Measurements from ENCODE around the gene TAS1R2.

Gene TAS1R2

DNA sequence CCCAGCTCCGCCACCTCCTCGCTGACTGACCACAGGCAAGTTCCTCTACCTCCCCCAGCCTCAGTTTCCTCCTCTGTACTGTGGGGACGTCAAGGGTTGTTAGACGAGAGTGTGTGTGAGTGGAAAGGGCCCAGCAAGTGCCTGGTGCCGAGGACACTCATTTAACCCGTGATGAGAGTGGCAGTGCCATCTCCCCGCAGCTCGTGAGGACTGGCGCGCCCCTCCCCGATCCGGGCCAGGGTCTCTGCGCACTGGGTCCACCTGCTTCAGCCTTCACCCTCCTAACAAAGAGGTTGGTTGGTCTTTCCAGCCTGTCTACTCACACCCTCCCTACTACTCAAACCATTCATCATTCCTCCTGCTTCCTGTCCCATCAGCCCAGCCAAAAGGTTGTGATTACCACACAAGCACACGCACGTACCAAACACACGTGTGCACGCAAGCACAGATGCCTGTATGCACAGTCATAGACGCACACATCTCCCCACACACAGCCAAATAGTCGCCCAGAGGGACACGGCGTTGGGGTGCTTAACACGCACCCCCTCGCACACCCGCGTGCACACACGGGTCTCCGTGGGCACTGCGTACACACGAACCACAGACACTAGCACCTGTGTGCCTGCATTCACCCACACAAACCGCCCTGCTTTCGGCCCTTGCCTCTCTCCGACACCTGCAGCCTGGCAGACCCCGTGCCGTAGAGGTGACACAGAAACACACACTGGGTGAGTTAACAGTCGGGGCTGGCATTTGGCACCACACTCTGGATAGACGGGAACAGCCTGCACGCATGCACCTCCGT is 39.3 kb downstream of the TAS1R2 start:
- DNase-seq (ENCODE audit: low spot score): no peak

DNA sequence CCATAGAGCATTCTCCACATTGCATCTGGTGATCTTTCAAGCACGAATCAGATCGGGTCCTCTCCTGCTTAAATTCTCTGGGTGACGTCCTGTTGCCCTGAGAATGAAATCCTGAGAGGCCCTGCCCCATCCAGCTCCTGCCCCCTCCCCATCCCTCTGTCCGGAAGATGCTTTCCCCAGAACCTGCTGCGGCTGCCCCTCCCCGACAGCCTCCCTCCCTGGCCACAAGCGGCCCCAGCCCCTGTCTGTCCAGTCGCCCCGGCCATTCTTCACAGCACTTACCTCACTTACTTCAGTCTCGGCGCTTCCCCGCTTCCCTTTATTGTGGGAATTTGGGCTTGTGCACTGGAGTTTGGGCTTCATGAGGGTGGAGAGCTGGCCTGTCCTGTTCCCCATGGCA is 40.3 kb downstream of the TAS1R2 start:
- DNase-seq (ENCODE audit: low spot score): no peak

DNA sequence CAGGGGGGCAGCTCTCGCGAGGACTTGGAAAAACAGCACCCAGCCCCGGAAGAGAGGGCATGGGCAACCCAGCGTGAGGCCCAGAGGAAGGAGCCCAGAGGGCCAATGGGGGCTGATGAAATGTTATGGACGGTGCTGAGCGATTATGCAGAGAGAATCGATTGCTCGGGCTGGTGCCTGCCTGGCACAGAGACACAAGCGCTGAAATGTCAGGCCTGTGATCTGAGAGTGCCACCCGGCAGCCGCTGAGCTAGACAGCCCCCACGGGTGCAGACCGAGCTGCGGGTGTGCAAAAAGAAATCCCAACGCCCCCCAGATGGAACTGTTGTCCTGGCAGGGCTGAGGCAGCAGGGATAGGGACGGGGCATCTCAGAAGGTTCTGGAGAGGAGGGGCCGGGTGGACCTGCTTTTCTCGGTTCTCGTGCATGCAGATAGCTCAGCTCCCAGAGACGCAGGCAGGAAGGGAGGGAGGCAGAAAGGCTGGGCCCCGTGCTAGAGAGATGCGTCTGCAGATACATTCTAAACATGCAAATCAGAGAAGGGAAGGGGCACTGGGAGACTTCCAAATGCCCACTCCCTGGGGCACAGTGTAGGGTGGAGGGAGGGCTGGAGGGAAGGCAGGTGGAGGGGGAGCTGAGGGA is 41.5 kb downstream of the TAS1R2 start:
- DNase-seq (ENCODE audit: low spot score): no peak

DNA sequence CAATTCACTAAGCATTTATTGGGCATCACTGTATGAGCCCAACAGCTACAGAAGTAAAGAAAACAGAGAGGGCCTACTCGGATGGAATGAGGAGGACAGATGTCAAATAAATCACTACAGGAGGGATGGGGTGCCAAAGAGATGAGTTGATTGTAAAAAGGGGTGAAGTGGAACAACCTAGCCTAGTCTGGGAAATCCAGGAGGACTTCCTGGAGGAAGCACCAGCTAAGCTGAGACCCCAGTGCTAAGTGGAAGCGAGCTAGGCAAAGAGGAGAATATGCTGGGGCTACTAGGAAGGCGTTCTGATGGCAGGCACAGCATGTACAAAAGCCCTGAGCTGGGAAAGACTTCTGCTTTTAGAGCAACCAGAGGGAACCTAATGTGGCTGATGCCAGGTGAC is 42.1 kb downstream of the TAS1R2 start:
- no peak for DNase-seq (ENCODE audit: low spot score)

DNA sequence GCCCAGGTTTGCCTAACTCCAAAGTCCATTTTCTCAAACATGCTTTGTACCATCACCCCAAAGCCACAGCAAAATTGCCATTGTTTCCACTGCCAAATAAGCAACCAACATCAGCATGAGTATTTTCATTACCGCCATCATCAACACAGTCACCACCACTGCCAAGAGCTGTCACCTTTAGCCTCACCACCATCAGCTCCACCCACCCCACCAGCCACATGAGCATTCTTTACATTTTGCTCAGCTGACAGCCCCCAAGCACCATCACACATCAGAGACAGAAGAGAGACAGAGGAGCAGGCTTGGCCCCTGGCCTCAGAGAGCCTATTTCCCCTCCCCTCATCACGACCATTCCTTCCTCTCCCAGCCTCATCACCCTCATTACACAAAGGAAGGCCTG is 42.7 kb downstream of the TAS1R2 start:
- no peak for DNase-seq (ENCODE audit: low spot score)

DNA sequence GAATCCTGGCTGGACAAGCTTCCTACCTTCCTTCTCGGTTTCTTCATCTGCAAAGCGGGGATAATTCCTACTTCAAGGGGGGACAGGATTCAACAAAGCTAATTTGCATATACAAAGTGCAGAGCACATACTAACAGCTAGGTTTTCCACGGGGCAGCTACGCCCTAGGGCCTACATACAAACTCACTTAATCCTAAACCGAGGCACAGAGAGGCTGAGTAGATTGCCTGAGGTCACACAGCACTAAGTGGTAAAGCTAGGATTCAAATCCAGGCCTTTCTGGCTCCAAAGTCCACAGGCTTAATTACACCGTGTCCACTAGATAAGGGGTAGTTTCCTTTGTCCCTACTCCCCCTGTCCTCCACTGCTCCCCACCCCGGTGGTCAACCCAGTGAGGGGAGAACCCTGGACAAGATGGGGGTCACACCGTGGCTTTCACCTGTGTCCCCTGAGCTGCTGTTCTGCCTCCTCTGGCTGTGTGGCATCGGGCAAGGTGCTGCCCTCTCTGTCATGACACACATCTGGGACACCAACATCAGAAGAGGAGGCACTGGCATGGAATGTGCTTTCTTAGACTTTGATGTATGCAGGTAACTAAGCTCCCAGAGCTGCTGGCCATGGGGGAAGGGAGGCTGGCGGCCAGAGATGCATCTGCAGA is 44.5 kb downstream of the TAS1R2 start:
- DNase-seq (ENCODE audit: low spot score): no peak

DNA sequence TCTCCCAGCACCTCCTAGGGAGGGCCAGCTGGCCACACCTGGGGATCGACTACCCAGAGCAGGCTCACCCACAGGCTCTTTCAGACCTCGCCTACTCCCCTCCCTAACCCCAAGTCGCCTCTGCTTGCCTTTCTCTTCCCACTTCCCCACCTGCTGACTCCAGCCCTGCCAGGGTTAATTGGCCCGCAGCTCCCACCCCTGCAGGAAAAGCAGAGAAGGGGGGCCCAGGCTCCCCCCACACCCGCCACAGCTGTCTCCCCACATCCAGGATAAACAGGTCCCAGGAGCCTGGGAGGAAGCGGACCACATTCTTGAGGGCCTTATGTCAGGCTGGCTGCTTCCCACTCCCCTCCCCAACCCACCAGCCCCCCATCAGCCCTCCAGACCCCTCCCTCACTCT is 45.0 kb downstream of the TAS1R2 start:
- DNase-seq (ENCODE audit: low spot score): no peak

DNA sequence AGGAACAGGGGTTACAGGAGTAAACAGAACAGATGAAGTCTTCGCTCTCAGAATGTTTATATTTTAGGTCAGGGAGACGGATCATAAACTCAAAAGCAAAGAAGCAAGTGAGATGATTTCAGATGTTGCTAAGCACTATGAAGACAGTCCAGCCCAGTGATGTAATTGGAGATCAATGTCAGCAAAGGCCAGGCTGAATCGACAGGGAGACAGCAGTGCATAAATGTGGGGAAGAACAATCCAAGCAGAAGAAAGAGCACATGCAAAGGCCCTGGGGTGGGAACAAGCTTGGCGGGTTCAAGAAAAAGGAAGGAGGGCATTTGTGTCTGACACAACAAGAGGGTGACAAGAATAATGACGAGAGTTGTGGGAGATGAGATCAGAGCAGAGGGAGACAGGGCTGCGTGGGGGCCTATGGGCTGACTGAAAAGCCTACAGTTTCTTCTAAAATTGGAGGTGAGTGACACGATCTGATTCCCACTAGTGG is 47.0 kb downstream of the TAS1R2 start:
- no peak for DNase-seq (ENCODE audit: low spot score)

DNA sequence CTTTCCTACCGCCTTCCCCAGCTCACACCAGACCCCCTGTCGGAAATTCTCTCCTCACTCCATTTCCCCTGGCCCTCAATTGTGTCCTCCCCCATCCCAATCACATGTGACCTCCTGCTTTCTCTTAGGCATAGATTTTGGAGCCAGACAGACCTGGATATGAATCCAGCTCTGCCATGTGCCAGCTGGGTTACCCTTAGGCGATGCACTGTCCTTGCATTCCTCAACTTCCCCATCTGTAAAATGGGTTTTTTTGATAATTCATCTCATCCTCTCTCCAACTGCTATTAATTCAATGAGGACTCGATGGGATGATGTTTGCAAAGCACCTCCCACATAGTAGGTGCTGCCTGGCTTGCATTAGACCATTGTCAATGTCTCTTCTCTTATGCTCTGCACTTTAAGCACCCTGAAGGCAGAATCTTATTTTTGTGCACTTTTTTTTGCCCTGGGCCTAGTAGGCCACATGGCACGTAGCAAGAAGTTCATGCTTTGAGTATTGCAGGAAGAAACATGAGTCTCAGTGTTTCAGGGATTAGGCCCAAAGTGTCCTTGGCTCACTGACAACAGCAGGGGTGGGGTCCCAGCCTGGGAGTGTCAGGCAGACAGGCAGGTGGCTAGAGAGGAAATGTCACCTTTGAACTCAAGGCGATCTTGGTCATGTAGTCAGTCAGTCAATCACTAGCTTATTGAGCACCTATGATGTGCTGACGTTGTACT is 47.6 kb downstream of the TAS1R2 start:
- no peak for DNase-seq (ENCODE audit: low spot score)

DNA sequence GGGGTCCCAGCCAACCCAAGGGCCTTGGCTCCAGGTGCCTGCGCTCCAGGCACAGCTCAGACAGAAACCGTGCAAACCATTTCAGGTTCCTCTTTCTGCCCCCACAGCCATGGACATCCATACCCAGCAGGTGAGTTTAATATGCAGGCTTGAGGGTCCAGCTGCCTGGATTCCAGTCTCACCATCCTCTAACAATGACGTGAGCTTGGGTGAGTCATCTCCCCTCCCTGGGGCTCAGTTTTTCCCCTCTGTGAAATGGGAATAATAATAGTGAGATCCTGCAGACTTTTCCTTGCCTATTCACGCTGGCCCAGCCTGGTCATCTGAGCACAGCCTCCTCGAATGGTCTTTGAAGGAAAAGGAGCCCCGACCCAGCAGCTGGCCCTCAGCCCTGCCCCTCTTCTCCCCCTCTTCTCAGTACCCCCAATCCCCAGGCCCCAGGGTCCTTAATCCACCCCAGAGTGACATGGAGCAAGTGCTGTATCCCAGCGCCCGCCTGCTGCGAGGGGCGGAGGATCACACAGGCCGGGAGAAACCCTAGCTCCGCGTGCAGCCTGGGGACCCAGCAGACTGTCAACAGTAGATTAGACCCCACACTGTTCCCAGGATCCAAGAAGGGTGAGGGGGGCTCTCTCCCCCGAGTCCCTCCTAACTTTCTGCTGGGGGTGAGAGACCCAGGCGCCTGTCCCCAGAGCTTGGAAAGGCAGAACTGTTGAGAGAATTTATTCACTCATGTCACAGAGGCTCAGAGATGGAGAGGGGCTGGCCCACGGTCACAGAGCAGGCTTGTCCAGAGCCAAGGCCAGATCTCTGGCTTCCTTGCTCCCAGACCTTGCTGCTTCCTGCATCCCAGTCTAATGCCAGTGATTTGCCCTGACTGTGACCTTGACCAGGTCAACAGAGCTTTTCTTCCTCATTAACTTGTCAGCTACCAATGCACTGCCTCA is 49.2 kb downstream of the TAS1R2 start:
- no peak for DNase-seq (ENCODE audit: low spot score)

DNA sequence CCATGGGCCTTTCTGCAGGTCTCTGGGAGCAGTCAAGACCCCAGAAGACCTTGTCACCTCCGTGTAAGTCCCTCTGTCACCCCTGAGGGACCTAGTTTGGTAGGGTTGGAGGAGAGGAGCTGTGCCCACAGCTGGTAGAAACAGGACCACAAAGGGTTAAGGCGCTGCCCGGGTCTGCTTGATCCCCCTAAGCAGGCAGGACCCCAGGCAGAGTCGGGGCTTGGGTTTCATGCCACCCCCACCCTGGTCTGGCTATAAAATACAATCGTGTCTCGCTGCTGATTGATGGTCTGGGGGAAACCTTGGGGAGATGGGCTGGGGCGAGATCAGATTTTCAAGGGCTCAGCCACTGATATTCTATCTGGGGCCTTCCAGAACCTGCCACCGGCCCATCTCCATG is 50.9 kb downstream of the TAS1R2 start:
- no peak for DNase-seq (ENCODE audit: low spot score)

DNA sequence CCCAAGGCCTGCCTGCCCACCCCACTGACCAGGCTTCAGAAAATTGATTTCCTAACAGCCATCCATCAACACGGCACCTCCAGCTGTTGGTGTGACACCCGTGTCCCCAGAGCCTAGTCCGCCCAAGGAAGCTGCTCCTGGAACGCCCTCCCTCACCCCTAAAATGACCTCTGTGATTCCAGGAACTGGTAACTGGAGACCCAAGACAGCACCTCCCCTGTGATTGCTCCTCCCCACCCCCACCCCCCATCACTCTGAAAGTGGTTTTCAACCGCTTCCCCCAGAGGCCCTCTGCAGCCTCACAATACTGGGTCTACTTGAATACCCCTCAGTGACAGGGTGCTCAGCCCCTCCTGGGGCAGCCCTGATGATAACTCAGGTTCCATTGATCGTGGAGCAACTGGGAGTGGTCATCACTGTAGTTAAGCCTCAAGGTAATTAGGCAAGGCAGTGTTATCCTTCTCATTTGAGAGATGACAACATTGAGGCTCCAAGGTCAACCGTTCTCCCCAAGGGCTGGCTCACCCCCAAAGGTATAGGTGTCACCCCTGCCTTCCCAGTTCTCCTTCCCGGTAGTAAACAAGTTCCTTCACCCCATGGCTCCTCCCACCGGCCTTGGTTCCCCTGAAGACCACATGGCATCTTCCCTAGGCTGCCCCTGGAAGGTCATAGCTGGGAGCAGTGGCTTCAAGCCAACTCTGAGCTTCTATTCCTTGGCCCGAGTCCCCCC is 52.0 kb downstream of the TAS1R2 start:
- DNase-seq (ENCODE audit: low spot score): no peak

DNA sequence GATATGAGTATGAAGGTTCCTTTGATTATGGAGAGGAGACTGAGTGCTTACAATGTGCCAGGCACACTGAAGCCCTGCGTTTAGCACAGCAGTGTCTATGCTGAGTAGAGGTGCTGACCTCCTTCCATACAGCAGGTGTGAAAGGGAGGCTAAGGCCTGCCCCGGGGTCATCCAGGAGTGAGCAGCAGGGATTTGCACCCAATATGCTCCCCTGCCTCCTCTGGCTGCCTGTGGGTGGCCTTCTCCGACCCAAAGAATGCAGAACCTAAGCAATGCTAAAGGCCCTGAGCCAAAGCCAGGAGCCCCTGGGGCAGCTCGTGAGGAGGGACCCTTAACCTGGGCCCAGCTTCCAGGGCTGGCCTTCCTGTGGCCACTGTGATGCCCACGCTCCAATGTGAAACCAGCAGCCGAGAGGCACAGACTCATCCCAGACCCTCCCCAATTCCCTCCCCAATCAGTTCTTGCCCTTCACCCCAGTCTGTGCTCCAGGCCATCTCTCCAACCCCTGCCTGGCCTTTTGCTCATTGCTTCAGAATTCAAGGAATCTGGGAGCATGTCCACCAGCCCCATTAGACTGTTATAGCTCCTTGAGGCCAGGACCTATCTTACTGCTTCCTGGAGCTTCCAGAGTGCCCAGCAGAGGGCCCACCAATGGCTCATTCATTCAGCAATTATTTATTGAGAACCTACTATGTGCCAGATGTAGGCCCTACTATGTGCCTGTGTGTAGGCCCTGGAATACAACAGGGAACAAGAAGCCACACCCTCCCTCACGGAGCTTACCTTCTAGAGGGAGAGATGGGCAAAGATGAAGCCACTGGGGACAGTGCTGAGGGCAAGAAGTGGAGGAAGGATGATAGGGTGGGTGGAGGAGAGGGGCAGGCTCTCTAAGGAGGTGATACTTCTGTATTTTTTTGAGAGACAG is 53.3 kb downstream of the TAS1R2 start:
- no peak for DNase-seq (ENCODE audit: low spot score)

DNA sequence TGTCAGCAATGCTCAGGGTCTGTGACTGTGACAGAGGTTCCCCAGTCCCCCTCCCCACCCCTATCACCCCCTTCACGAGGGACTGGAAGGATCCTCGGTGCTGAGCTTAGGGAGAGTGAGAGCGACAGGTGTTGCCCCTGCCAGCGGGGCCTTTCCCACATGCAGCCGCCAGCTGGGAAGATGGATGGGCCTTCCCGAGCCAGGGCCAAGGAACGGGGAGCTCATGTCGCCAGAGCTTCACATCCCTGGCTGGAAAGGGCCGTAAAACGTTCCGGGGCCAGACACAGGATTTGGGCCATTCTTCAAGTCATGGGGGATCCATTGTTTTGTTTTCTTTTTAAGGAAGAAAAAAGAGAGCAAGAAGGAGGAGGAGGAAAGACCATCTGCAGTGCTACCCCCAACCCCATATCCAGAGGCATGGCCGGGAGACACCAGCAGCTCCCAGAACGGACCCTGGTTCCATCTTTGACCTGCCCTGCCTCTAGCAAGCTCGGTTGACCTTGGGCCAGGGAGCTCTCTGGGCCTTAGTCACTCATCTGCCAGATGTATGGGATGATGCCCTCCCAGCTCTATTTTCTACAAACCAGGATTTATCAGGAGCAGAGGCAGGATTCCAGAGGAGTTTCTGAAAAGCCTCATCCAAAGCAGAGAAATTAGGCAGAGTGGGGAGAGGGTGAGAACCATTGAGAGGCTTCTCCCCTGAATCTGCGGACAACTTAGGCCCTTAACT is 54.1 kb downstream of the TAS1R2 start:
- DNase-seq (ENCODE audit: low spot score): no peak

DNA sequence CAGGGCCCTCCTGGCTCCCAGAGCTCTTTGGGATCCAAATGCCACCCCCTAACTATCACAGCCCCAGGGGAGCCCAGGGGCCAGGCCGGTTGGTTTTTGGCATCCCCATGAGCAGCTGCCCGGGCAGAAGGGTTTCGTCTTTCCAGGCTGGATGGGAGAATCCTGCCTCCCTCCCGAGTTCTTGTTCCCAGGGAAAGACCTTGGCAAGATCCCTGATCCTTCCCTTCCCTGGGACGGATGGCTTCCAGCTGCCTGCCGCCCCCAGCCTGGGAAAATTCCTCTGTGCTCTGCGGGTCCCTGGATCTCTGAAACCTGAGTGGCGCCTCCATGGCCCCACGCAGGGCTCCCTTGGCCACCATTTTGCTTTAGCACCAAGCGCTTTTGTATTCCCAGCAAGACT is 55.6 kb downstream of the TAS1R2 start:
- DNase-seq (ENCODE audit: low spot score): no peak

DNA sequence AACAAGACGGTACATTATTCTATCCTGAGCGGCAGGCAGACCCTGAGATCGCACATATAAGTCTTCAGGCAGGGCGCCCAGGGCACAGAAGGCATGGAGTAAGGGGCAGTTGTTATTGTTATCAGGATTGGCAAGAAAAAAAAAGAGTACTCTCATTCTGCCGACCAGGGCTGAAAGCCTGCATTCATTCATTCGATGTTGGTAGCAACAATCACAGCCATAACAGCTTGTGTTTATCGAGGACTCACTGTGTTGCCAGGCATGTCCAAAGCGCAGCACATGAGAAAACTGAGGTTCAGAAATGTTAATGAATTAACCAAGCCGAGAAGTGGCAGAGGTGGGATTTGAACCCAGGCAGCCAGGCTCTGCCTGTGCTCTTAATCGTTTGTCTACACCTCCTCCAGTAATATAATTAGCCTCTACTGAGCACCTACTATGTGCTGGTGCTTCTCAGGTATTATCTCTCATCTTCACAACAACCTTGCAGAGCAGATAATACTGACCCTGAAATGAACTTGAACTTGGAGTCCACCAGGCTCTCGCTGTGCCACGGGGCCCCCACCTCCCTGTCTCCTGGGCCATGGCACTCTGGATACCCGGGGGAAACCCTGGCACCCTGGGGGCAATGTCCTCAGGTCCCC is 56.2 kb downstream of the TAS1R2 start:
- DNase-seq (ENCODE audit: low spot score): no peak

DNA sequence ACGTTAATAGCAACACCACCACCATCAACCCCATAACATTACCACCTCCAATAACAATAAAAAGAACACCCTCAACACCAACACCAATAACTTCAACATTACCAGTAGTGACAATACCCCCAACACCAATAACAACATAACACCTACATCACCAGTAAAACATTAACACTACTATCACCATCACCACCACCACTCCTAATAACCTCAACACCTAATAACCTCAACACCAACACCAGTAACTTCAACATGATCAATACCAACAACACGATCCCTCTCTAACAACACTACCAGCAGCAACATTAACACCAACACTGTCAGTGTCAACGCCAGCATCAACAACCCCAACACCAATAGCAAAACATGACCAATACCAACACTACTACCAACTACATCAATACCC is 57.2 kb downstream of the TAS1R2 start:
- DNase-seq (ENCODE audit: low spot score): no peak

DNA sequence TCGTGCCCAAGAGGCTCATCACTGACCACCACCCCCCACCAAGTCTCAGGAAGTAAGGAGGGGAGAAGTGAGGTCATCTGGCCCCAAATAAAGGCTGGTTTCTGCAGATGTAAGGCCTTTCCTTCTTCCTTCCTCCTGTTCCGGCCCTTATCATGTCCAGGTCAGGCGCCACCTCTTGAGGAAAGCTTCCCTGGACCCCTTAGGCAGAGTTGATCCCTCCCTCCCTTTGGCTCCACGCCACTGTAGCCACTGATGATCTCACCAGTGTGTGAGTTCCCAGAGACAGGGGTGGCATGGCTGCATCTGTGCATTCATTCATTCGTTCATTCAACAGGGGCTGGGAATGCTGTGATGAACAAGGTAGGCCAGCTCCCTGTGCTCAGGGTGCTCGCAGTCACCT is 59.2 kb downstream of the TAS1R2 start:
- no peak for DNase-seq (ENCODE audit: low spot score)

All from COLO829 (cell line).